H1 (cell line): Measurements from ENCODE around the gene KANSL1. TPM values are rescaled to one million over a fixed set of nuclear protein-coding genes. Genes with fewer than 3 reads are reported as not detected.

Source experiments
- CTCF ChIA-PET: fragments of 300-600 bp; sonication (Branson Sonifier 250); formaldehyde crosslinking; loops from one replicate; lab custom pipeline; 2021; ENCODE audit not compliant: partially characterized antibody; lab: Charles Lee
- POLR2A ChIA-PET: fragments of 300-600 bp; sonication (Branson Sonifier 250); formaldehyde crosslinking; loops from one replicate; lab custom pipeline; 2021; ENCODE audit warnings: inconsistent platforms; ENCODE audit not compliant: partially characterized antibody; lab: Charles Lee
- DNase-seq, 2 experiments: peaks; one replicate each; pipeline versions ENCODE4 v3.0.0 to v3.0.0-alpha.2; 2010 to 2022; ENCODE audit warnings: low spot score in 2 of 2, low read depth in 1 of 2, mixed read lengths in 1 of 2
- FAIRE-seq: peaks from 2 replicates; lab custom pipeline; 2011; peaks lifted over from hg19 to GRCh38; lab: Jason Lieb, UNC
- H2AFZ ChIP-seq: 2 replicates; pipeline ENCODE4 v1.8.1; 2012; ENCODE audit warnings: low read length, inconsistent platforms
- H2AK5ac ChIP-seq: 2 replicates; pipeline ENCODE4 v1.6.1; 2013; ENCODE audit warnings: low read depth, low read length
- H2BK120ac ChIP-seq: replicated peaks from 2 replicates; pipeline ENCODE3; 2013; ENCODE audit warnings: low read depth, low read length, inconsistent platforms
- H2BK12ac ChIP-seq: 2 replicates; pipeline ENCODE4 v1.6.1; 2013; ENCODE audit warnings: low read depth, low read length
- H2BK15ac ChIP-seq: 2 replicates; pipeline ENCODE4 v1.6.1; 2013; ENCODE audit warnings: low read length
- H2BK20ac ChIP-seq: 2 replicates; pipeline ENCODE4 v1.6.1; 2013; ENCODE audit warnings: low read length
- H2BK5ac ChIP-seq: 2 replicates; pipeline ENCODE4 v1.6.1; 2013; ENCODE audit warnings: low read depth, low read length
- H3K14ac ChIP-seq: 2 replicates; pipeline ENCODE4 v1.6.1; 2013; ENCODE audit warnings: inconsistent platforms; ENCODE audit not compliant: insufficient read length
- H3K18ac ChIP-seq: 2 replicates; pipeline ENCODE4 v1.6.1; 2013; ENCODE audit warnings: low read length; ENCODE audit errors: extremely low read depth
- H3K23ac ChIP-seq: 2 replicates; pipeline ENCODE4 v1.6.1; 2013; ENCODE audit warnings: inconsistent platforms; ENCODE audit not compliant: insufficient read length
- H3K23me2 ChIP-seq: 2 replicates; pipeline ENCODE4 v1.6.1; 2013; ENCODE audit warnings: low read depth, low read length
- H3K27ac ChIP-seq: 2 replicates; pipeline ENCODE4 v1.6.1; 2011; ENCODE audit warnings: low read depth, low read length, inconsistent platforms
- H3K27me3 ChIP-seq, 4 experiments: replicated peaks in 1 of 4; 1 replicate in 1 of 4; 2 replicates in 3 of 4; pipeline versions ENCODE4 v1.6.1 to v1.8.1; 2011 to 2013; ENCODE audit warnings: low read length in 3 of 4, mild to moderate bottlenecking in 3 of 4, inconsistent platforms in 2 of 4, mixed read lengths in 2 of 4, moderate library complexity in 1 of 4; ENCODE audit not compliant: control insufficient read depth in 3 of 4, insufficient read depth in 3 of 4; ENCODE audit errors: extremely low read depth in 1 of 4
- H3K36me3 ChIP-seq, 4 experiments: 2 replicates each; pipeline versions ENCODE4 v1.6.1 to v1.8.1; 2011 to 2013; ENCODE audit warnings: mild to moderate bottlenecking in 4 of 4, low read length in 3 of 4, moderate library complexity in 2 of 4, control low read depth in 1 of 4, inconsistent platforms in 1 of 4; ENCODE audit not compliant: insufficient read depth in 4 of 4, control insufficient read depth in 2 of 4
- H3K4ac ChIP-seq: replicated peaks from 2 replicates; pipeline ENCODE3; 2013; ENCODE audit warnings: low read length, low read depth, mixed read lengths, inconsistent platforms; ENCODE audit not compliant: insufficient read length
- H3K4me1 ChIP-seq, 4 experiments: replicated peaks in 1 of 4; 1 replicate in 1 of 4; 2 replicates in 3 of 4; pipeline versions ENCODE4 v1.6.1 to v1.8.1; 2011 to 2013; ENCODE audit warnings: low read length in 3 of 4, inconsistent platforms in 2 of 4, mixed read lengths in 1 of 4; ENCODE audit not compliant: insufficient read depth in 4 of 4, control insufficient read depth in 3 of 4
- H3K4me2 ChIP-seq, 2 experiments: 2 replicates each; pipeline versions ENCODE4 v1.6.1 to v1.8.1; 2011 to 2013; ENCODE audit warnings: low read depth in 2 of 2, low read length in 2 of 2, control low read depth in 1 of 2, inconsistent platforms in 1 of 2, mild to moderate bottlenecking in 1 of 2; ENCODE audit not compliant: insufficient read depth in 1 of 2
- H3K4me3 ChIP-seq, 4 experiments: fragments of 200-600, 300-600 bp in 1 of 4; sonication (generic), shearing (Covaris generic), sonication (Bioruptor Twin) in 1 of 4; 2 replicates each; pipeline versions ENCODE4 v1.5.1 to v1.8.1; 2011 to 2016; ENCODE audit warnings: low read length in 4 of 4, low read depth in 3 of 4, control low read depth in 2 of 4, inconsistent platforms in 2 of 4, mild to moderate bottlenecking in 2 of 4, mixed read lengths in 1 of 4, moderate library complexity in 1 of 4; ENCODE audit not compliant: insufficient read depth in 2 of 4; ENCODE audit errors: extremely low read depth in 1 of 4
- H3K56ac ChIP-seq: replicated peaks from 2 replicates; pipeline ENCODE3; 2013; ENCODE audit warnings: low read depth, mild to moderate bottlenecking, mixed read lengths, low read length, inconsistent platforms; ENCODE audit not compliant: insufficient read length
- H3K79me1 ChIP-seq: 2 replicates; pipeline ENCODE4 v1.6.1; 2013; ENCODE audit warnings: low read depth, low read length, control low read depth
- H3K79me2 ChIP-seq, 2 experiments: 2 replicates each; pipeline versions ENCODE4 v1.6.1 to v1.8.1; 2012 to 2013; ENCODE audit warnings: low read length in 2 of 2, mild to moderate bottlenecking in 2 of 2, inconsistent platforms in 1 of 2; ENCODE audit not compliant: insufficient read depth in 2 of 2, control insufficient read depth in 1 of 2
- H3K9ac ChIP-seq, 4 experiments: replicated peaks in 1 of 4; 1 replicate in 1 of 4; 2 replicates in 3 of 4; pipeline versions ENCODE4 v1.6.1 to v1.8.1; 2011 to 2013; ENCODE audit warnings: low read depth in 3 of 4, low read length in 3 of 4, control low read depth in 2 of 4, mild to moderate bottlenecking in 2 of 4, moderate library complexity in 2 of 4, inconsistent platforms in 1 of 4; ENCODE audit errors: extremely low read depth in 1 of 4
- H3K9me3 ChIP-seq, 2 experiments: 2 replicates each; pipeline versions ENCODE4 v1.6.1 to v1.8.1; 2012 to 2013; ENCODE audit warnings: mild to moderate bottlenecking in 2 of 2, moderate library complexity in 2 of 2, control low read depth in 1 of 2, inconsistent platforms in 1 of 2, low read depth in 1 of 2, low read length in 1 of 2, mixed read lengths in 1 of 2; ENCODE audit not compliant: insufficient read depth in 2 of 2
- H4K20me1 ChIP-seq, 2 experiments: replicated peaks in 1 of 2; 2 replicates each; pipeline versions ENCODE3 to v1.8.1; 2011 to 2013; ENCODE audit warnings: inconsistent platforms in 2 of 2, low read length in 2 of 2, mild to moderate bottlenecking in 1 of 2; ENCODE audit not compliant: insufficient read depth in 2 of 2, control insufficient read depth in 1 of 2
- H4K5ac ChIP-seq: 2 replicates; pipeline ENCODE4 v1.6.1; 2013; ENCODE audit warnings: low read length, low read depth, mixed read lengths, inconsistent platforms; ENCODE audit not compliant: insufficient read length
- H4K8ac ChIP-seq: 2 replicates; pipeline ENCODE4 v1.8.0; 2013; ENCODE audit warnings: mild to moderate bottlenecking, moderate library complexity, low read length, inconsistent platforms; ENCODE audit not compliant: insufficient read depth; ENCODE audit errors: extremely low read depth
- H4K91ac ChIP-seq: replicated peaks from 2 replicates; pipeline ENCODE3; 2013; ENCODE audit warnings: low read length, mixed read lengths, inconsistent platforms; ENCODE audit not compliant: insufficient read length
- POLR2A ChIP-seq, 2 experiments: IDR thresholded peaks; 1 replicate in 1 of 2; 2 replicates in 1 of 2; pipeline ENCODE4 v1.6.1; 2011; ENCODE audit warnings: low read depth in 2 of 2, low read length in 2 of 2, mild to moderate bottlenecking in 2 of 2; ENCODE audit errors: control extremely low read depth in 1 of 2
- TEAD4 ChIP-seq: IDR thresholded peaks from 2 replicates; pipeline ENCODE4 v1.6.1; 2012; ENCODE audit warnings: low read depth, low read length, inconsistent platforms, mixed read lengths
- WGBS, 2 experiments: shearing (Covaris generic) in 1 of 2; methylation state at CpG; one replicate each; pipeline versions ENCODE4 v1.1.6 to v1.1.7; 2013 to 2015; ENCODE audit warnings: low lambda C conversion rate in 2 of 2, mixed read lengths in 2 of 2, inconsistent platforms in 1 of 2, low coverage in 1 of 2, missing lambda C conversion rate in 1 of 2; ENCODE audit not compliant: insufficient replicate concordance in 2 of 2, insufficient coverage in 1 of 2, insufficient read length in 1 of 2; ENCODE audit errors: extremely low coverage in 1 of 2, missing lambda C conversion rate in 1 of 2; 5-methylcytosine and 5-hydroxymethylcytosine counted together
- polyA plus RNA-seq, 7 experiments: library from polyadenylated mRNA; depleted of rRNA in 3 of 7; stranded (reverse) in 5 of 7; unstranded in 2 of 7; fragments of >200 nt in 5 of 7; fragments of 200-250 nt in 2 of 7; gene quantifications; 1 replicate in 5 of 7; 2 replicates in 1 of 7; 4 replicates in 1 of 7; pipeline versions ENCODE4 v1.2.1 to v1.2.3, GENCODE V29; 2011 to 2013; ENCODE audit warnings: missing spikeins in 2 of 7, mixed read lengths in 2 of 7
- total RNA-seq: library from RNA; stranded (reverse); fragmentation: NEBNext Ultra II Directional; extraction: Animal tissue kit (Norgen Biotek cat#: 25700); gene quantifications from 2 replicates; pipeline ENCODE4 v1.2.1, GENCODE V29; 2021

The KANSL1 gene
- total and polyA plus RNA-seq, 2 of the 8 experiments (the other 6 are each of a cell fraction or from before 2014, with no cell fraction given) = 34.0 to 128 TPM

DNA sequence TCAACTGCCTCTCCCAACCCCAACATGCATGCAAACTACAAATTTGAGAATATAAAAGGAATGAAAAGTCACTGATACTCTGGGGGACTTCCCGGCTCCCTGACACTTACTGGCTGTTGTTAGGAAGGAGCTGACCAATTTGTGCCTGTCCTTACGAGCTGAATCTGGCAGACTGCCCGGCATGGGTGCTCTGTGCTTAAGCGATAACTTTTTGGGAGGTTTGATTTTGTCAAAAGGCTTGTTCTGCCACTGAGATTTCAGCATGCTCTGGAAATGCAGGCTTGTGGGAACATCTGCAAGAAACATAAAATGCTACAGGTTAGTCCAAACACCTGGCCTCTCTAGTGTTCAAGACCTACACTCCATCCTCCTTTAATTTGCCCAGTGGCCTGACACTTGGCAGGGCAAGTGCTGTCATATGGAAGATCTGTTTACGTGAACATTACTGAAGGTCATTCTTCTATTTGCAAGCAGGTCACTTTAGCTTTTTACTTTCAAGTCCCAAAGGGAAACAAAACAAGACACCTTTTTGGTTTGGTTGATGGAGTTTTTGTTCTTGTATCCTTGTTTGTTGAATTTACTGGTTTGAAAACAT is 153.5 kb downstream of the KANSL1 start:
- no peaks in the 10 kb centered on the region for H3K23me2 ChIP-seq
- no peak for TF ChIP-seq TEAD4
- TF ChIP-seq POLR2A (IDR thresholded peaks at IDR 0.05; ENCODE audit: control extremely low read depth in 1 of 2, low read depth in 2 of 2, low read length in 2 of 2) = peak in 1 of 2 experiments; percentile 43; a peak in 1 of 3 replicates
- TF ChIP-seq, all 59 proteins: peak for 1
- Histone ChIP-seq H3K23ac (no peak overlapping the region), H3K14ac (no peak overlapping the region), H2BK20ac (no peak overlapping the region), H3K36me3 (peaks cover 36 to 78% (median 67%) of the 10 kb centered on the region in 4 experiments), H2BK120ac (no peak overlapping the region), H2BK5ac (no peak overlapping the region), H2BK12ac (no peak overlapping the region), H2AFZ (no peak overlapping the region), H3K4me3 (no peak overlapping the region), H3K4me1 (no peaks in the 10 kb centered on the region), H3K27me3 (no peaks in the 10 kb centered on the region), H4K91ac (no peak overlapping the region), H3K79me2 (peaks cover 0 to 7% of the 10 kb centered on the region in 2 experiments; a peak in 1 of 4 replicates), H3K79me1 (no peaks in the 10 kb centered on the region), H4K20me1 (peaks cover 0 to 11% of the 10 kb centered on the region in 2 experiments), H3K27ac (no peak overlapping the region), H4K5ac (no peak overlapping the region), H3K56ac (no peak overlapping the region), H2AK5ac (no peak overlapping the region), H3K4me2 (no peak overlapping the region), H3K9ac (no peak overlapping the region), H4K8ac (no peak overlapping the region), H3K18ac (no peak overlapping the region), H3K4ac (no peak overlapping the region), H3K9me3 (no peaks in the 10 kb centered on the region), H2BK15ac (no peak overlapping the region)
- no peak for DNase-seq
- no peak for FAIRE-seq
- POLR2A ChIA-PET = interaction anchor here (2.2 to 4.3 kb wide), 2 partner anchors 11 to 154 kb away, joined by 6 to 16 read pairs; partner anchors contain the start of gene KANSL1
- CTCF ChIA-PET = interaction anchor here (1.4 to 3.5 kb wide), 3 partner anchors 10 to 37 kb away, joined by 5 to 15 read pairs (median 7); no protein-coding TSS in a partner anchor
- 88% methylated on average over 5 of the region's 5 CpGs; no CpG with 5 or more reads in 1 of the 2 experiments for WGBS, 2 experiments
